Stimulated activated naive CD8-positive, alpha-beta T cell treated with anti-CD3 and anti-CD28 coated beads, Interleukin-15, amount 100 ng/mL, for 72 hours (primary cell): ENCODE data around the gene MRPS18B.
A peak's percentile ranks its signal among the peaks of the same experiment; 100 is the strongest.
"Not testable (repeated sequence)": the region's sequence is repeated elsewhere in the genome, so short reads cannot be mapped to it uniquely, and the experiment has no call there.

Experiments used
- ATAC-seq: fragments of 150-1000 bp; cut with Tn5 transposase; 2 replicates; pipeline ENCODE4 v1.10.0; 2021; ENCODE audit warnings: mild to moderate bottlenecking, moderate library complexity
- DNase-seq, 2 donors: peaks; one replicate each; pipeline ENCODE4 v3.0.0; 2021 to 2022
- H3K27ac Mint-ChIP-seq, 2 donors: one replicate each; pipeline ENCODE4 v1.8.0; 2022; ENCODE audit warnings: mild to moderate bottlenecking in 2 of 2, mixed read lengths in 2 of 2, moderate library complexity in 2 of 2
- H3K27me3 Mint-ChIP-seq: one replicate; pipeline ENCODE4 v1.8.0; 2022; ENCODE audit warnings: mixed read lengths
- H3K4me1 Mint-ChIP-seq: one replicate; pipeline ENCODE4 v1.8.0; 2022; ENCODE audit warnings: mild to moderate bottlenecking, mixed read lengths
- H3K4me3 Mint-ChIP-seq, 2 donors: one replicate each; pipeline ENCODE4 v1.8.0; 2022; ENCODE audit warnings: mild to moderate bottlenecking in 2 of 2, mixed read lengths in 2 of 2, moderate library complexity in 1 of 2
- H3K9me3 Mint-ChIP-seq, 2 donors: one replicate each; pipeline ENCODE4 v1.8.0; 2022; ENCODE audit warnings: mixed read lengths in 2 of 2

Gene MRPS18B

DNA sequence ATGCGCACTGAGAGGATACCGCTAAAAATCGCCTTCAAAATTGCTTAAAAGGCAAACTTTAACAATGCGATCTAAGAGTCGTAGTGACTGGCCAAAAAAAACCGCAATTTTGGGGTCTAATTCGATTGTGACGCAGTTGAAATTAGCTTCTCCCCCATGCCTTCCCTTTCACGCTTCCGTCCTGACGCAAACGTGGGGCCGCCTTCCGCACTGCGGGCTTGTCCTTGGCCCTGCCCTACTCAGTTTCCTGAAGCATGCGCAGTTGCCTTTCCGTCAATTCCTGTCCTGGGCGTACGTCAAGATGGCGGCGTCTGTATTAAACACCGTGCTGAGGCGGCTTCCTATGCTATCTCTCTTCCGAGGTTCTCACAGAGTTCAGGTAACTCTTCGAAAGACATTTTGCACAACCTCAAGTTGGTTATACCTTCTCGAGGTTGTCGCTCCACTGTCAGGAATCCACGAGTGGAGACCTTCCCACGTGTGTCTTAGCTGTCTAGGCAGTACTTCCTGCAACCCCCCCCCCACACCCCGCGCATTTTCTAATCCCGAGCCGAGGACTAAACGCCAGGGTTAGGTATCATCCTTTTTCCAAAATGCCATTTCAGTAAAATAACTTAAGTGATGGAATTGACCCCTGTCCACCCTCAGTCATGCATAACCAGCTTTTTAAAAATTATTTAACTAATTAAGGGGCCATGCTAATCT lies at the start of gene MRPS18B:
Gene MRPS18B, plus strand, starts transcription at position 276 of the 705 bp plus-strand sequence. Its CDS starts 26 bp downstream, at position 302.
- no peaks in the 10 kb centered on the region for H3K9me3 Mint-ChIP-seq
- peaks cover 71% of the 10 kb centered on the region for H3K4me1 Mint-ChIP-seq
- peak; percentile 96 to 98 for DNase-seq
- H3K4me3 Mint-ChIP-seq = peak within 1 kb of the TSS; percentile 91 to 93
- peak; percentile 89 for ATAC-seq
- no peaks in the 10 kb centered on the region for H3K27me3 Mint-ChIP-seq
- H3K27ac Mint-ChIP-seq = peak within 1 kb of the TSS; percentile 100

DNA sequence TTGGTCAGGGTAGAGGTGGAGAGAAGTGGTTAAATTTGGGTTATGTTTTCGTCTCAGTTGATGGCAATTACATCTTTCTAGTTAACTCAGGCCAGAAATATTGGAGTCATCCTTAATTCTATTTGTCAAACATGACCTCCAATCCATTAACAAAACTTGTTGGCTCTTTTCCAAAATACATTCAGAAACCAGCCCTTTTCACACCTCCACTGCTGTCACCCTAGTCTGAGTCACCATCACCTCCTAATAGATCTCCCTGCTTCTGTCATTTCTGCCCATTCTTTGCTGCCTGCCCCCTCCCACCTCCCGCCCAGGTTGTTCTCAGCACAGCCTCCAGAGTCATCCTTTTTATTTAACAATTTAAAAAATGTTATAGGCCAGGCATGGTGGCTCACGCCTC lies 49.4 kb upstream of the MRPS18B start:
- H3K27me3 Mint-ChIP-seq = no peaks in the 10 kb centered on the region
- ATAC-seq (peak; percentile 76), DNase-seq (peak; percentile 42 to 67)
- H3K4me1 Mint-ChIP-seq = peaks cover 57% of the 10 kb centered on the region
- H3K4me3 Mint-ChIP-seq = no peak overlapping the region
- no peak overlapping the region for H3K27ac Mint-ChIP-seq
- no peaks in the 10 kb centered on the region for H3K9me3 Mint-ChIP-seq

DNA sequence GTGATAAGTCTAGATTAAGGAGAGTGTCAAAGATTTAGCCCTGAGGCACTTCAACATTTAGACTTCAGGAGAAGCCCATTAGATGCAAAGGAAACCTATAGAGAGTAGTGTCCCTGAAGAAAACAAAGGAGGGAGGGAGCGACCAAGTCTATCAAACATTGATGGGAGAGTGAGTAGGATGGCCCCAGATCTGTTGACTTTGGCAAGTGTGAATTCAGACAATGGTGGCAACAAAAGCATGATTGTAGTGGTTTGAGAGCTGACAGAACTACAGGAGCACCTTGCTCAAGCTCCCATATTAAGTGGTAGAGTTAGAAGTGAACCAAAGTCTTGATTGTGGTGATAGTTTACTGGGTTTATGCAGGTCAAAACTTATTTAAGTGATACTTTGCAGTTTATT lies 47.4 kb upstream of the MRPS18B start:
- ATAC-seq (no peak), DNase-seq (no peak)
- Mint-ChIP-seq H3K27me3 (no peaks in the 10 kb centered on the region), H3K4me3 (peak overlapping the region; percentile 95 to 99), H3K9me3 (no peaks in the 10 kb centered on the region), H3K4me1 (peaks cover 70% of the 10 kb centered on the region), H3K27ac (peak overlapping the region in 1 of 2 donors; percentile 30)

DNA sequence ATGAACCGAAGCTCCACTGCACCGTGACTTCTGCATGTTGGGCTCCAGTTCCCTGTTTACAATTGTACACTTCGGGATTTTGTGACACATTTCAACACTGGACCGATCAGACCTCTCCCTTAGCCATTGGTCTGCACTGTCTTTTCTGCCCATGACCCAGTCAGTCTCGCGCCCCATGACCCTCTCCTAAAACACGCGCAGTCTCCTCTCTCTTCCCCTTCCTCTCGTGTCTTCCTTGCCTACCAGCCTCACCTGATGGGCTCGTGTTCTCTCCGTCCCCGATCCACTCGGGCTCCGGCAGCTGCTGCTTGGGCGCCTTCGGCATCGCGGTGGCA lies 46.9 kb upstream of the MRPS18B start:
- Mint-ChIP-seq H3K4me1 (peaks cover 70% of the 10 kb centered on the region), H3K4me3 (peak overlapping the region; percentile 95 to 99), H3K27me3 (no peaks in the 10 kb centered on the region), H3K27ac (peak overlapping the region; percentile 99 to 100), H3K9me3 (no peaks in the 10 kb centered on the region)
- ATAC-seq (peak; percentile 25), DNase-seq (no peak)

DNA sequence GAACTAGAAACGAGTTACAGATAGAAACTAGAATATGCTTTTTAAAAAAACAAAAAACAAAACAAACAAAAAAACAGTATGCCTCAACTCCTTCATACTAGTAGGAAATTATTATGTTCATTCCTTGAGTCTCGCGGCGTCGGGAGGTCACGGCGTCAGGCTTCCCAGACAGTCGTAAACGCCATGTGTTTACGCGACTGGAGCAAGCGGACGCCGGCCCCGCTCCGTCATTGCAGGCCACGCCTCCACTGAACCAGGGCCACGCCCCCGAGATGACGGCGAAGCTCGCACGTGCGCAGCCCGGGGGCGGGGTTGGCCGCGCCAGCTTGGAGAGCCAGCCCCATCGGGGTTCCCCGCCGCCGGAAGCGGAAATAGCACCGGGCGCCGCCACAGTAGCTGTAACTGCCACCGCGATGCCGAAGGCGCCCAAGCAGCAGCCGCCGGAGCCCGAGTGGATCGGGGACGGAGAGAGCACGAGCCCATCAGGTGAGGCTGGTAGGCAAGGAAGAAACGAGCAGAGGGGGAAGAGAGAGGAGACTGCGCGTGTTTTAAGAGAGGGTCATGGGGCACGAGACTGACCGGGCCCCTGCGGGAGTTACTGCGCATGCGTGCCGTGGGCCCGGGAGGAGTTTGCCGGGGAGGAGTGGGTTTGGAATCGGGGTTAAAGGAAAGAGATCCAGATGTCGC lies 46.4 kb upstream of the MRPS18B start, which contains the start of gene ABCF1:
Gene ABCF1, plus strand, starts transcription at position 368 of the 687 bp plus-strand sequence. Its CDS starts 46 bp downstream, at position 414.
- Mint-ChIP-seq H3K27ac (peak within 1 kb of the TSS; percentile 99 to 100), H3K27me3 (no peaks in the 10 kb centered on the region), H3K9me3 (no peaks in the 10 kb centered on the region), H3K4me3 (peak within 1 kb of the TSS; percentile 95 to 99), H3K4me1 (peaks cover 70% of the 10 kb centered on the region)
- DNase-seq (peak; percentile 99 to 100), ATAC-seq (peak; percentile 93)

DNA sequence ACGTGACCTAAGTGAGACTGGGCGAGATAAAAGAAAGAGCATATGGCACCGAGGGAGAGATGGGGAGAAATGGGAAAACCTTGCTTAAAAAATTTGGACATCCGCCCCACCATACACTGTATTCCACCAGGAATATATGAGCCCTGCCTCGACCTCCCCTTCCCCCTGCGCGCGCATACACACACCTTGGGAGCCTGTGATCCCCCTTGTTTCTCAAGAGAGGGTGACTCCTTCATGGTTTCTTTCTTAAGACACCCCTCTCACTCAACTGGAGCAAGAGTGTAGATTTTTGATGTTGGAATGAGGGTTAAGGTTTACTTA lies 45.9 kb upstream of the MRPS18B start:
- H3K4me1 Mint-ChIP-seq = peaks cover 75% of the 10 kb centered on the region
- ATAC-seq = no peak
- no peaks in the 10 kb centered on the region for H3K27me3 Mint-ChIP-seq
- H3K4me3 Mint-ChIP-seq = peak overlapping the region; percentile 95 to 99
- H3K9me3 Mint-ChIP-seq = no peaks in the 10 kb centered on the region
- H3K27ac Mint-ChIP-seq = peak overlapping the region; percentile 99 to 100
- no peak for DNase-seq

DNA sequence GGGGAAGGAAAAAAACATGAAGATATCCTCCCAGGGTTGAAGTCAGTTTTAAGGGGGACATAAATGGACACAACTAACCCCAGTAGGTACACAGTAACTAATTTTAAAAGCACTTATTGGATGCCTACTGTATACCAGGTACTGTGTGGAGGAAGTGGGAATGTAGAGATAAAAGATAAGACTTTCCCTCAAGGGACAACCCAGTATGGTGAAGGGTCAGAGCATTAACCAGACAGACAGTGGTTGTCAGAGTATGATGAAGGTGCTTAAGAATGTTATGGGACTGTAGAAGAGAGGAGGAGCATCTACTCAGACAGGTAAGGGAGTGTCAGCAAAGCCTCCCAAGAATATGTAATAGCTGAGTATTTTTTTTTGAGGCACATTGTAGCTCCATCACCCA lies 45.5 kb upstream of the MRPS18B start:
- H3K9me3 Mint-ChIP-seq = no peaks in the 10 kb centered on the region
- no peak for ATAC-seq

DNA sequence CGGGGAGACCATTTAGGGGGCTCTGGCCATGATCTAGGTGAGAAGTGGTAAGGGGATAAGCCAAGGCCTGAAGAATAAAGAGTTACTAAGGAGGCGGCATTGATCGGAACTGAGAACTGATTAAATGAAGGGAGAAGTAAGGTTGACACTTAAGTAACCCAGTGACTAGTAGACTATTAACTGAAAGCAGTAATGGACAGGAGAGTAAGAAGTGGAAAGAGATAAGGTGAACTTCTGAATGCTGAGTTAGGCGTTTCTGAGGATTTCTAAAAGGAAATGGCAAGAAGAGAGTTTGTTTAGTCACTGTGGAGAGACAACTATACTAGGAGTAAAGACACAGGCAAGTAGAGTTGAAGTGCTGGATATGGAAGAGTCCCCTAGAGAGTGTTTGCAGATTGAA lies 44.5 kb upstream of the MRPS18B start:
- DNase-seq = no peak
- H3K27ac Mint-ChIP-seq = peak overlapping the region in 1 of 2 donors; percentile 20

More for the DNA sequence above, 45.5 kb upstream of the MRPS18B start:
- Mint-ChIP-seq H3K27ac (peak overlapping the region; percentile 99 to 100), H3K4me3 (peak overlapping the region; percentile 95 to 99), H3K4me1 (peaks cover 76% of the 10 kb centered on the region), H3K27me3 (no peaks in the 10 kb centered on the region)
- DNase-seq = no peak

DNA sequence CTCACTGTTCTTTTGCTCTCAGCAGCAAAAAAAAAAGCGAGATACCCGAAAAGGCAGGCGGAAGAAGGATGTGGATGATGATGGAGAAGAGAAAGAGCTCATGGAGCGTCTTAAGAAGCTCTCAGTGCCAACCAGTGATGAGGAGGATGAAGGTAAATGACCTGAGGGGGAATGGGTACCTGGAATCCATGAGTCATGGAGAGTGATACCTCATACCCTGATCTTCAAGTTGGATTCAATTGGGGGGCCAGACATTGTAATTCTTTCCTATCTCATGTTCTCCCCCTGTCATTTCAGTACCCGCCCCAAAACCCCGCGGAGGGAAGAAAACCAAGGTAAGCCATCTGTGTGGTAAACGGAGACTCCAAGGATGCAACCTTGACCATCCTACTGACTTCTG lies 39.6 kb upstream of the MRPS18B start:
- no peak overlapping the region for H3K4me3 Mint-ChIP-seq
- H3K27ac Mint-ChIP-seq = peak overlapping the region in 1 of 2 donors; percentile 49
- ATAC-seq = no peak

More for the DNA sequence above, 44.5 kb upstream of the MRPS18B start:
- Mint-ChIP-seq H3K4me1 (peaks cover 78% of the 10 kb centered on the region), H3K9me3 (no peaks in the 10 kb centered on the region), H3K4me3 (peak overlapping the region; percentile 95 to 99), H3K27me3 (no peaks in the 10 kb centered on the region)
- no peak for ATAC-seq

DNA sequence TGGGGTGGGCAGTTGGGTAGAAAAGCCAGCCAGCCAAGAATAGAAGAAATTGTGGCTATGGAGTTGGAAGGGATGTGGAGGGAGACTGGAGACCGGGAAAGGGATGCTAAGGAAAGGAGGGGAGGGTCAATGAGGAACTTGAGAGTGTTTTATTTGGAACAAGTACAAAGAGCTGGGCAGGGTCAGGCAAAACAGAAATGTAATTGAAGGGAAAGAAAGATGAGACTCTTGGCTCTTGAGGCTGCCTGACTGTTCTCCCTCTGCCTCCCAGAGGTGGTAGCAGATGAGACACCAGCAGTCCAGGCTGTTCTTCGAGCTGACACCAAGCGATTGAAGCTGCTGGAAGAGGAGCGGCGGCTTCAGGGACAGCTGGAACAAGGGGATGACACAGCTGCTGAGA lies 33.7 kb upstream of the MRPS18B start:
- no peak for DNase-seq
- Mint-ChIP-seq H3K27ac (no peak overlapping the region), H3K9me3 (no peaks in the 10 kb centered on the region), H3K4me1 (no peaks in the 10 kb centered on the region), H3K27me3 (no peaks in the 10 kb centered on the region), H3K4me3 (no peak overlapping the region)
- no peak for ATAC-seq

More for the DNA sequence above, 39.6 kb upstream of the MRPS18B start:
- H3K4me1 Mint-ChIP-seq = peaks cover 37% of the 10 kb centered on the region
- DNase-seq = no peak
- no peaks in the 10 kb centered on the region for H3K9me3 Mint-ChIP-seq
- no peaks in the 10 kb centered on the region for H3K27me3 Mint-ChIP-seq

DNA sequence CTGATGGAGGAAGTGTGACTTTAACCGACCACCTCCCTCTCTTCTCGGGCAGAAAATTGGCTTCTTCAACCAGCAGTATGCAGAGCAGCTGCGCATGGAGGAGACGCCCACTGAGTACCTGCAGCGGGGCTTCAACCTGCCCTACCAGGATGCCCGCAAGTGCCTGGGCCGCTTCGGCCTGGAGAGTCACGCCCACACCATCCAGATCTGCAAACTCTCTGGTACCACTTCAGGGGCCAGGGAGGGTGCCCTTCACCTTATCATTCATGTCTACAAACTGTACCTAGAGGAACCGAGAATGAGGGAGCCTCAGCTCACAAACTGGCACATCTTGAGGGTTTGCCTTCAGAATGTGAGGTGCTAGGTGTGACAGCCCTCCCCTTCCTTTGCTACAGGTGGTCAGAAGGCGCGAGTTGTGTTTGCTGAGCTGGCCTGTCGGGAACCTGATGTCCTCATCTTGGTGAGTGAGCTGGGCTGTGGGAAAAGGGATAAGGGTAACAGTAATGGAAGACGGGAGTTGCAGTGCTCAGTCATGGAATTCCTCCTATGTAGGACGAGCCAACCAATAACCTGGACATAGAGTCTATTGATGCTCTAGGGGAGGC lies 27.8 kb upstream of the MRPS18B start:
- H3K27me3 Mint-ChIP-seq = no peaks in the 10 kb centered on the region
- no peak for ATAC-seq
- H3K4me1 Mint-ChIP-seq = peaks cover 6% of the 10 kb centered on the region
- H3K4me3 Mint-ChIP-seq = no peak overlapping the region
- no peak for DNase-seq
- H3K9me3 Mint-ChIP-seq = no peaks in the 10 kb centered on the region
- H3K27ac Mint-ChIP-seq = no peak overlapping the region

DNA sequence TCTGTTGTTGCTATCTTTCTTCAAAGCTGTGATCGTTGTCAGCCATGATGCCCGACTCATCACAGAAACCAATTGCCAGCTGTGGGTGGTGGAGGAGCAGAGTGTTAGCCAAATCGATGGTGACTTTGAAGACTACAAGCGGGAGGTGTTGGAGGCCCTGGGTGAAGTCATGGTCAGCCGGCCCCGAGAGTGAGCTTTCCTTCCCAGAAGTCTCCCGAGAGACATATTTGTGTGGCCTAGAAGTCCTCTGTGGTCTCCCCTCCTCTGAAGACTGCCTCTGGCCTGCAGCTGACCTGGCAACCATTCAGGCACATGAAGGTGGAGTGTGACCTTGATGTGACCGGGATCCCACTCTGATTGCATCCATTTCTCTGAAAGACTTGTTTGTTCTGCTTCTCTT lies 27.1 kb upstream of the MRPS18B start:
- DNase-seq = no peak
- no peak for ATAC-seq
- H3K27ac Mint-ChIP-seq = peak overlapping the region in 1 of 2 donors; percentile 56
- H3K4me1 Mint-ChIP-seq = peaks cover 6% of the 10 kb centered on the region
- H3K9me3 Mint-ChIP-seq = no peaks in the 10 kb centered on the region
- no peaks in the 10 kb centered on the region for H3K27me3 Mint-ChIP-seq
- no peak overlapping the region for H3K4me3 Mint-ChIP-seq

DNA sequence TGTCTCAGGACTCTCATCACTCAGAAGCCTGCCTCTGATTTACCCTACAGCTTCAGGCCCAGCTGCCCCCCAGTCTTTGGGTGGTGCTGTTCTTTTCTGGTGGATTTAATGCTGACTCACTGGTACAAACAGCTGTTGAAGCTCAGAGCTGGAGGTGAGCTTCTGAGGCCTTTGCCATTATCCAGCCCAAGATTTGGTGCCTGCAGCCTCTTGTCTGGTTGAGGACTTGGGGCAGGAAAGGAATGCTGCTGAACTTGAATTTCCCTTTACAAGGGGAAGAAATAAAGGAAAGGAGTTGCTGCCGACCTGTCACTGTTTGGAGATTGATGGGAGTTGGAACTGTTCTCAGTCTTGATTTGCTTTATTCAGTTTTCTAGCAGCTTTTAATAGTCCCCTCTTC lies 26.6 kb upstream of the MRPS18B start:
- no peaks in the 10 kb centered on the region for H3K9me3 Mint-ChIP-seq
- H3K27ac Mint-ChIP-seq = peak overlapping the region in 1 of 2 donors; percentile 5
- no peak for DNase-seq
- no peaks in the 10 kb centered on the region for H3K27me3 Mint-ChIP-seq
- no peak overlapping the region for H3K4me3 Mint-ChIP-seq
- peaks cover 6% of the 10 kb centered on the region for H3K4me1 Mint-ChIP-seq
- ATAC-seq = no peak

DNA sequence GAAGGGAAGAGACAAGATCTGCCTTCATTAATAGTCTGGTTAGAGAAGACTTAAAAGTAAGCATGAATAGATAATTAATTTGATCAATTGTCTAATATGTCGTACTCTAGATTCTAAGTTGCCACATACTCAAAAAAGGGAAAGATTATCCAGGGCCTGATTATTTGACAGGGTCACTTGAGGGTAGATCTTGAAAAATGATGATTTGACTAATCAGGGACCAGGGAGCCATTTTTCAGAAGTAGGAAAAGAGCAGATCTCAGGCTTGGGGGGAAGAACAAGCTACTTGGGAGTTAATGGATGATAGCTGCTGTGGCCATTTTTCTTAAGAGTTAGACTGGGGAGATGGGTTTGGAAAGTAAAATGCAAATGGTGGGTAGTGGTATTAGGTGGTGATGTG lies 25.4 kb upstream of the MRPS18B start:
- ATAC-seq (no peak), DNase-seq (no peak)
- peaks cover 13% of the 10 kb centered on the region for H3K4me1 Mint-ChIP-seq
- H3K4me3 Mint-ChIP-seq = no peak overlapping the region
- H3K27ac Mint-ChIP-seq = peak overlapping the region; percentile 3
- H3K9me3 Mint-ChIP-seq = no peaks in the 10 kb centered on the region
- H3K27me3 Mint-ChIP-seq = no peaks in the 10 kb centered on the region

DNA sequence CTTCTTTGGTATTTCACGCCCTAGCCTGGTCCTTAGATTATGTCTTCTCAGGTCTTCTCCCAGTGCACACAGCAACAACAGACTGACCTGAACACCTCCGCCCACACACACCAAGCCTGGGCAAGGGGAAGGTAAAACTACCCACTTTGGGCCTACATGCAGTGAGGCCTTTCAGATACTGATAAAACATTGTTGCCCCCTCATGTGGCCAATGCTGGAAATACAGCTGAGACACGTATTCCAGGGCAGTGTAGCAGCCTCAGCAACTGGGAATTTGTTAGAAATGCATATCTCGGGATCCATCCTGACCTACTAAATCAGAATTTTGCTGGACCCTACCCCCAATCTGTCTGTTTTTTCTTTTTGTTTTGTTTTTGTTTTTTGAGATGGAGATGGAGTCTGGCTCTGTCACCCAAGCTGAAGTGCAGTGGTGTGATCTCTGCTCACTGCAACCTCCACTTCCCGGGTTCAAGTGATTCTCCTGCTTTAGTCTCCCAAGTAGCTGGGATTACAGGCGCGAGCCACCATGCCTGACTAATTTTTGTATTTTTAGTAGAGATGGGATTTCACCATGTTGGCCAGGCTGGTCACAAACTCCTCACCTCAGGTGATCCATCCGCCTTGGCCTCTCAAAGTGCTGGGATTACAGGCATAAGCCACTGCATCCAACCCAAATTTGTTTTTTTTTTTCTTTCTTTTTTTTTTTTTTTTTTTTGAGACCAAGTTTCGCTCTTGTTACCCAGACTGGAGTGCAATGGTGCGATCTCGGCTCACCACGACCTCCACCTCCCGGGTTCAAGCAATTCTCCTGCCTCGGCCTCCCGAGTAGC lies 20.1 kb upstream of the MRPS18B start:
- not testable (repeated sequence) for H3K4me3 Mint-ChIP-seq, H3K27me3 Mint-ChIP-seq, H3K9me3 Mint-ChIP-seq
- Mint-ChIP-seq H3K4me1 (peaks cover 30% of the 10 kb centered on the region), H3K27ac (peak overlapping the region in 1 of 2 donors; percentile 90)
- peak; percentile 86 for ATAC-seq
- peak; percentile 74 to 79 for DNase-seq
